Measurements from ENCODE around the gene HIVEP2. TPM values are rescaled to one million over a fixed set of nuclear protein-coding genes. Genes with fewer than 3 reads are reported as not detected.

The HIVEP2 gene
- total RNA-seq, 2 experiments from 2014 or later: 48.4 to 48.6 TPM

- Mint-ChIP-seq H3K4me3 (peak overlapping the region; percentile 95), H3K9me3 (no peaks in the 10 kb centered on the region), H3K4me1 (ENCODE audit: low read depth) (peaks cover 73% of the 10 kb centered on the region), H3K27ac (peak overlapping the region; percentile 95), H3K36me3 (ENCODE audit: low read depth) (peaks cover 47% of the 10 kb centered on the region), H3K27me3 (no peaks in the 10 kb centered on the region)
- ChIA-PET CTCF (interaction anchor here (0.6 to 1.2 kb wide), 4 partner anchors 9 to 18 kb away, joined by 3 to 5 read pairs (median 4); no protein-coding TSS in a partner anchor), POLR2A (interaction anchor here (0.6 to 8.6 kb wide), 33 partner anchors 7 to 628 kb away, joined by 3 to 382 read pairs (median 5); partner anchors contain the start of genes ADAT2, HIVEP2 and PEX3)
- no peak for TF ChIP-seq CTCF (IDR thresholded peaks at IDR 0.05)
- ATAC-seq (ENCODE audit: poor library complexity): peak; percentile 53
- peak overlapping the region; percentile 85 for H3K4me3 ChIP-seq (ENCODE audit: low read length)
- H3K27me3 ChIP-seq (ENCODE audit: control insufficient read depth in 1 of 2, insufficient read depth in 2 of 2, low read length in 2 of 2): no peaks in the 10 kb centered on the region
- H3K27ac ChIP-seq (ENCODE audit: low read depth in 1 of 2, low read length in 2 of 2): peak overlapping the region; percentile 97 to 99
- H3K36me3 ChIP-seq (ENCODE audit: insufficient read depth, low read length): peaks cover 12% of the 10 kb centered on the region
- peaks cover 12% of the 10 kb centered on the region for H3K4me1 ChIP-seq (ENCODE audit: insufficient read depth, low read length)
- H3K9me3 ChIP-seq (ENCODE audit: control insufficient read depth in 1 of 2, insufficient read depth in 1 of 2, low read length in 2 of 2): no peaks in the 10 kb centered on the region
- peak in 6 of 14 experiments; percentile 20 to 81 (median 53) for DNase-seq
- intact Hi-C loops (cut with DNase I, micrococcal nuclease): loop anchor here (1.0 to 5.0 kb wide), 7 partner anchors 10 to 86 kb away; partner anchors contain the start of gene HIVEP2 (in 1 of the 2)
These were observed 17.1 kb downstream of the HIVEP2 start for GRCh38 chr6:142927904-142928303.

- H3K36me3 Mint-ChIP-seq (ENCODE audit: low read depth): peaks cover 43% of the 10 kb centered on the region
- peaks cover 66% of the 10 kb centered on the region for H3K4me1 Mint-ChIP-seq (ENCODE audit: low read depth)
- peaks cover 17% of the 10 kb centered on the region for H3K36me3 ChIP-seq (ENCODE audit: insufficient read depth, low read length)
- H3K27me3 Mint-ChIP-seq: no peaks in the 10 kb centered on the region
- peaks cover 12% of the 10 kb centered on the region for H3K4me1 ChIP-seq (ENCODE audit: insufficient read depth, low read length)
- intact Hi-C loops (cut with DNase I, micrococcal nuclease): loop anchor here in 1 of 2 experiments (1.0 to 5.0 kb wide), 4 partner anchors 14 to 85 kb away; no protein-coding TSS in a partner anchor
- peak overlapping the region; percentile 85 for H3K4me3 ChIP-seq (ENCODE audit: low read length)
- no peaks in the 10 kb centered on the region for H3K9me3 ChIP-seq (ENCODE audit: control insufficient read depth in 1 of 2, insufficient read depth in 1 of 2, low read length in 2 of 2)
- no peak for TF ChIP-seq CTCF (IDR thresholded peaks at IDR 0.05)
- H3K27me3 ChIP-seq (ENCODE audit: control insufficient read depth in 1 of 2, insufficient read depth in 2 of 2, low read length in 2 of 2): no peaks in the 10 kb centered on the region
- H3K9me3 Mint-ChIP-seq: no peaks in the 10 kb centered on the region
- ATAC-seq (ENCODE audit: poor library complexity): no peak
- peak overlapping the region; percentile 97 to 99 for H3K27ac ChIP-seq (ENCODE audit: low read depth in 1 of 2, low read length in 2 of 2)
- ChIA-PET CTCF (interaction anchor here (0.7 to 1.2 kb wide), 5 partner anchors 10 to 19 kb away, joined by 3 to 5 read pairs (median 3); no protein-coding TSS in a partner anchor), POLR2A (interaction anchor here (0.7 to 8.6 kb wide), 35 partner anchors 8 to 523 kb away, joined by 3 to 382 read pairs (median 5); partner anchors contain the start of genes ADAT2, HIVEP2 and PEX3)
- no peak for DNase-seq
- H3K4me3 Mint-ChIP-seq: peak overlapping the region; percentile 95
- peak overlapping the region; percentile 95 for H3K27ac Mint-ChIP-seq
These were observed 17.8 kb downstream of the HIVEP2 start for GRCh38 chr6:142927271-142927580.

DNA sequence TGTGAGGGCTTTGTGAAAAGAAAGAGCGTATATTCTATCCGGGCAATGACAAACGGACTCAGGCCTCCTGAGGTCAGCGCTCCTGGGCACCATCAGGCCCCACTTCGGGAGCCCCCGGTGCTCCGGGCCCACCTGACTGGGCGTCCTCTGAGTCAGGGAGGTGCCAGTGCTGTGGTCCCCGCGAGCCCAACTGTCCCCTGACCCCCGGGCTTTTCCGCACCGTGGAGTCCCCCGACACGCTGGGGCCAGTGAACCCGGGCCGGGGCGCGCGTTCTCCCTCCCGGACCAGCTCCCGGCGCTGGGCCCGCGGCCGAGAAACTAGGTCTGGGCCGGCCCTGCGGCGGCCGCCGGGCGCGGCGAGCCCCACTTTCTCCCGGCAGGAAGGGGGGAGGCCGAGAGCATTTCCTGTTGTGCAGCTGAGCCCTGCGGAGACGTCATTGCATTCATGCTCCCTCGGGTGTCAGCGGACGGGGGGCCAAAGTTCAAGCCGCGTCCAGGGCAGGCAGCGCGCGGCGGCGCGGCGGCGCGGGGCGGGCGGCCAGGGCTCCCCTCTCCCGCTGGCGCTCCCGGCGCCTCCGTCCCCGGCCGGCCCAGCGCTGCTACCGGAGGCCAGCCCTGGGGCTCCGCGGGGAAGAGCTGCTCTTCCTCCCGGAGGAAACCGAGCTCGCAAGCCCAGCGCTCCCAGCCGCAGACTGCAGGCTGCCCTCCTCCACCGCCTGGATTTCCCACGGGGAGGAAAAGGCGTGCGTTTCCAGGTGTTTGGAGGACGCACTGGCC lies 18.3 kb downstream of the HIVEP2 start:
- H3K27ac ChIP-seq (ENCODE audit: low read depth in 1 of 2, low read length in 2 of 2): peak overlapping the region; percentile 98 to 99
- H3K36me3 ChIP-seq (ENCODE audit: insufficient read depth, low read length): peaks cover 20% of the 10 kb centered on the region
- H3K27me3 Mint-ChIP-seq: no peaks in the 10 kb centered on the region
- intact Hi-C loops (cut with DNase I, micrococcal nuclease): loop anchor here in 1 of 2 experiments (1.0 to 5.0 kb wide), 5 partner anchors 14 to 84 kb away; no protein-coding TSS in a partner anchor
- no peak for TF ChIP-seq CTCF (IDR thresholded peaks at IDR 0.05)
- H3K36me3 Mint-ChIP-seq (ENCODE audit: low read depth): peaks cover 43% of the 10 kb centered on the region
- H3K4me1 Mint-ChIP-seq (ENCODE audit: low read depth): peaks cover 66% of the 10 kb centered on the region
- peak overlapping the region; percentile 95 for H3K4me3 Mint-ChIP-seq
- H3K9me3 ChIP-seq (ENCODE audit: control insufficient read depth in 1 of 2, insufficient read depth in 1 of 2, low read length in 2 of 2): no peaks in the 10 kb centered on the region
- H3K27me3 ChIP-seq (ENCODE audit: control insufficient read depth in 1 of 2, insufficient read depth in 2 of 2, low read length in 2 of 2): no peaks in the 10 kb centered on the region
- ChIA-PET CTCF (interaction anchor here (0.7 to 1.2 kb wide), 5 partner anchors 9 to 20 kb away, joined by 3 to 5 read pairs (median 3); no protein-coding TSS in a partner anchor), POLR2A (interaction anchor here (0.6 to 8.6 kb wide), 36 partner anchors 9 to 524 kb away, joined by 3 to 382 read pairs (median 5); partner anchors contain the start of genes ADAT2, HIVEP2 and PEX3)
- peak overlapping the region; percentile 85 for H3K4me3 ChIP-seq (ENCODE audit: low read length)
- peaks cover 9% of the 10 kb centered on the region for H3K4me1 ChIP-seq (ENCODE audit: insufficient read depth, low read length)
- peak overlapping the region; percentile 95 for H3K27ac Mint-ChIP-seq
- peak; percentile 64 to 94 (median 74) for DNase-seq
- ATAC-seq (ENCODE audit: poor library complexity): peak; percentile 78
- H3K9me3 Mint-ChIP-seq: no peaks in the 10 kb centered on the region
